BE2C (cell line): Measurements from ENCODE around the gene SLC30A5.

ENCODE experiments used
- DNase-seq: peaks from one replicate; pipeline ENCODE4 v3.0.0-alpha.2; 2020
- H3K27me3 ChIP-seq: fragments of 250-450 bp; sonication (Bioruptor Pico); 2 replicates; pipeline ENCODE4 v1.5.1; 2020; ENCODE audit warnings: mild to moderate bottlenecking
- H3K36me3 ChIP-seq: fragments of 250-450 bp; sonication (Bioruptor Pico); 2 replicates; pipeline ENCODE4 v1.5.1; 2020; ENCODE audit warnings: mild to moderate bottlenecking
- H3K4me1 ChIP-seq: fragments of 250-450 bp; sonication (Bioruptor Pico); 2 replicates; pipeline ENCODE4 v1.5.1; 2020
- H3K4me3 ChIP-seq: 2 replicates; pipeline ENCODE4 v1.5.1; 2011; ENCODE audit warnings: low read depth, low read length
- H3K9me3 ChIP-seq: fragments of 250-450 bp; sonication (Bioruptor Pico); 2 replicates; pipeline ENCODE4 v1.5.1; 2020
- TF ChIP-seq, protein P1 (sequence below): IDR thresholded peaks from 2 replicates; pipeline ENCODE4 v1.5.1; 2012; ENCODE audit warnings: mild to moderate bottlenecking, low read depth, low read length

The SLC30A5 gene

DNA sequence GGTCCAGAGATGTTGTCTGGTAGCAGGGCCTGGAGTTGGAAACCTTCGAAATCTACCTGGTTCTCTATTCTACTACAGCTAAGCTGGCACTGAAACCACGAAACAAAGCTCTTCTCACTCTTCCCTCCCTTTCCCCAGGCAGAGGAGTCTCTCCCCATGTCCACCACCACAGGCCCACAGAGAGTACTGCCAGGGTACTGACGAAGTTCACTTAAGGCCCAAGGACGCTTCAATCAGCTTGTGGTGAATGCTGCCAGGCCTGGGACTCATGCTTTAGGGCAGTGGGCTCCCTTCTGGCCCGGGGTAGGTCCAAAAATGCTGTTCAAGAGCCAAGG lies 55.8 kb downstream of the SLC30A5 start:
- Histone ChIP-seq H3K4me1 (no peaks in the 10 kb centered on the region), H3K4me3 (no peak overlapping the region), H3K36me3 (no peaks in the 10 kb centered on the region), H3K9me3 (no peaks in the 10 kb centered on the region), H3K27me3 (no peaks in the 10 kb centered on the region)
- no peak for DNase-seq
- TF ChIP-seq, protein P1, sequence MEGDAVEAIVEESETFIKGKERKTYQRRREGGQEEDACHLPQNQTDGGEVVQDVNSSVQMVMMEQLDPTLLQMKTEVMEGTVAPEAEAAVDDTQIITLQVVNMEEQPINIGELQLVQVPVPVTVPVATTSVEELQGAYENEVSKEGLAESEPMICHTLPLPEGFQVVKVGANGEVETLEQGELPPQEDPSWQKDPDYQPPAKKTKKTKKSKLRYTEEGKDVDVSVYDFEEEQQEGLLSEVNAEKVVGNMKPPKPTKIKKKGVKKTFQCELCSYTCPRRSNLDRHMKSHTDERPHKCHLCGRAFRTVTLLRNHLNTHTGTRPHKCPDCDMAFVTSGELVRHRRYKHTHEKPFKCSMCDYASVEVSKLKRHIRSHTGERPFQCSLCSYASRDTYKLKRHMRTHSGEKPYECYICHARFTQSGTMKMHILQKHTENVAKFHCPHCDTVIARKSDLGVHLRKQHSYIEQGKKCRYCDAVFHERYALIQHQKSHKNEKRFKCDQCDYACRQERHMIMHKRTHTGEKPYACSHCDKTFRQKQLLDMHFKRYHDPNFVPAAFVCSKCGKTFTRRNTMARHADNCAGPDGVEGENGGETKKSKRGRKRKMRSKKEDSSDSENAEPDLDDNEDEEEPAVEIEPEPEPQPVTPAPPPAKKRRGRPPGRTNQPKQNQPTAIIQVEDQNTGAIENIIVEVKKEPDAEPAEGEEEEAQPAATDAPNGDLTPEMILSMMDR, result no peak

DNA sequence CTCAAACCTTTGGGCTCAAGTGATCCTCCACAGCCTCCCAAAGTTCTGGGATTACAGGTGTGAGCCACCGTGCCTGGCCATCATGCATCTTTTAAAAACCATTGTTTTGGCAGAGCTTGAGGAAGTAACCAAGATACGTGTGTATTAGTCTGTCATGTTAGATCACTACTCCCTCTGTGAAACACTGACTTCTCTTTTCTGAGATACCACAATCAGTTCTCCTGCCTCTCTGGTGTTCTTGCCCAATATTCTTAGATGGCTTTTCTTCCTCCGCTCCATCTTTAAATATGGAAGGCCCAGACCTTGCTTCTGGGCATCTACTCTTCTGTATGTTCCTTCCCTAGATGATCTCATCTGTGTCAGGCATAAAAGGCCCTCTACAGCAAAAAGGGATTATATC lies 58.9 kb downstream of the SLC30A5 start:
- Histone ChIP-seq H3K4me1 (no peaks in the 10 kb centered on the region), H3K27me3 (no peaks in the 10 kb centered on the region), H3K9me3 (no peaks in the 10 kb centered on the region), H3K36me3 (no peaks in the 10 kb centered on the region), H3K4me3 (no peak overlapping the region)
- no peak for DNase-seq
- TF ChIP-seq, protein P1, result no peak

DNA sequence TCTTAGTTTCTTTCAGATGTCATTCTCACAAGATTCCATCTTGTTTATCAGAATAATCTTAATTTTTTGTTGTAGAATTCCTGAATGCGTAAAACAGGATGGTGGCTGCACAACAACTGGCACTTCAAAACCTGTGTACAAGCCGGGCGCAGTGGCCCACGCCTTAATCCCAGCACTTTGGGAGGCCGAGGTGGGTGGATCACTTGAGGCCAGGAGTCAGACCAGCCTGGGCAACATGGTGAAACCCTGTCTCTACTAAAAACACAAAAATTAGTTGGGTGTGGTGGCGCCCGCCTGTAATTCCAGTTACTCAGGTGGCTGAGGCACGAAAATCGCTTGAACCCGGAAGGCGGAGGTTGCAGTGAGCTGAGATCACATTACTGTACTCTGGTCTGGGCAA lies 62.6 kb downstream of the SLC30A5 start:
- Histone ChIP-seq H3K4me1 (no peaks in the 10 kb centered on the region), H3K27me3 (no peaks in the 10 kb centered on the region), H3K4me3 (no peak overlapping the region), H3K36me3 (no peaks in the 10 kb centered on the region), H3K9me3 (no peaks in the 10 kb centered on the region)
- no peak for DNase-seq
- TF ChIP-seq, protein P1, result no peak

DNA sequence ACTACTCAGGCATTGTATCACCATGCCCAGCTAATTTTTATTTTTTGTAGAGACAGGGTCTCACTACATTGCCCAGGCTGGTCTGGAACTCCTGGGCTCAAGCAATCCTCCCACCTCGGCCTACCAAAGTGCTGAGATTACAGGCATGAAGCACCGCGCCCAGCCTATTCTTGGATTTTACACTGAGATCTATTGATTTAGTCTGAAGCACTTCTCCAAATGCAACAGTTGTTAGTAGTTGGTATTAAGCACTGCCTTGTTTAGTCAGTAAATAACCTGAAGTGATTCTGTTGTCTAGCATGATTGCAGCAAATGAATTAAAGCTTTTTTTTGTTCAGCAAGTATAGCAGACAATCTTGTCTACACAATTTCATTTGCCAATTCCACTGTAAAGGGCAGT lies 64.2 kb downstream of the SLC30A5 start:
- H3K9me3 ChIP-seq, result no peaks in the 10 kb centered on the region
- DNase-seq, result no peak
- H3K4me3 ChIP-seq, result no peak overlapping the region
- H3K27me3 ChIP-seq, result no peaks in the 10 kb centered on the region
- H3K4me1 ChIP-seq, result no peaks in the 10 kb centered on the region
- TF ChIP-seq, protein P1, result no peak
- H3K36me3 ChIP-seq, result no peaks in the 10 kb centered on the region

DNA sequence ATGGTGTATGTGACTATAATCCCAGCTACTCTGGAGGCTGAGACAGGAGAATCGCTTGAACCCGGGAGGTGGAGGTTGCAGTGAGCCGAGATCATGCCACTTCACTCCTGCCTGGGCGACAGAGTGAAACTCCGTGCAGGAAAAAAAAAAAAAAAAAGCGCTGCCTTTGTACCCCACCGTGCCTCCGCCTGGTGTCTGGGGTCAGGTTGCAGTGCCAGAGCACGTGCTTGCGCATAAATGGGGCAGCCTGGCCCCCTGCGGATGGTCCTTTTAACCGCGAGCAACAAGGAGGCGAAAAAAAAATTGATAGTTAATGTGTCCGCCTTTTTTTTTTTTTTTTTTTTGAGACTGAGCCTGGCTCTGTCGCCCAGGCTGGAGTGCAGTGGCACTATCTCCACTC lies 66.8 kb downstream of the SLC30A5 start:
- Histone ChIP-seq H3K9me3 (no peaks in the 10 kb centered on the region), H3K36me3 (no peaks in the 10 kb centered on the region), H3K4me1 (no peaks in the 10 kb centered on the region), H3K4me3 (no peak overlapping the region), H3K27me3 (no peaks in the 10 kb centered on the region)
- no peak for DNase-seq
- TF ChIP-seq, protein P1, result no peak

DNA sequence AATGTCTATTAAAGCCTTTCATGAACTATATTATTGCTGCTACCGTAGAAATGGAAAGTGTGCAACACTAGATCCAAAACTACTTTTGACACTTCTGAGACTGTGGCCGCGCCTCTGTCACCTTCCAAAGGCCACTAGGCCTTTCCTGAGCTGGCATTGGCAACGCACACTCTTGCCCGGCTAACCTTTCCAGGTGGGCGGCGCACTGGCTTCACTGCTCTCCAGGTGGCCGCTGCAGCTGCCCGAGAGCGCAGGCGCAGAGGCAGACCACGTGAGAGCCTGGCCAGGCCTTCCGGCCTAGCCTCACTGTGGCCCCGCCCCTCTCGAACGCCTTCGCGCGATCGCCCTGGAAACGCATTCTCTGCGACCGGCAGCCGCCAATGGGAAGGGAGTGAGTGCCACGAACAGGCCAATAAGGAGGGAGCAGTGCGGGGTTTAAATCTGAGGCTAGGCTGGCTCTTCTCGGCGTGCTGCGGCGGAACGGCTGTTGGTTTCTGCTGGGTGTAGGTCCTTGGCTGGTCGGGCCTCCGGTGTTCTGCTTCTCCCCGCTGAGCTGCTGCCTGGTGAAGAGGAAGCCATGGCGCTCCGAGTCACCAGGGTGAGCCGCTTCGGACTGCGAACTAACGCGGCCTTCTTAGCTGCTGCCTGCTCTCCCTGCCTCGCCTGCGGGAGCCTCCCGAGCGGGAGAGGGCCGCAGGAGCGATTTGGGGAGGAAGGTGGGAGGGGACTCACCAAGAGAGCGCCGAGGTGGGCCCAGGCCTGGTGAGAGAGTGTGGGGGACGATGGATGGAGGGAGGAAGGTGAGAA lies 73.1 kb downstream of the SLC30A5 start, which contains the start of gene CCNB1:
Gene CCNB1, plus strand, starts transcription at position 465 of the 807 bp plus-strand sequence. Its CDS starts 113 bp downstream, at position 578.
- H3K4me3 ChIP-seq, result peak within 1 kb of the TSS; percentile 82
- no peaks in the 10 kb centered on the region for H3K27me3 ChIP-seq
- peaks cover 38% of the 10 kb centered on the region for H3K36me3 ChIP-seq
- H3K9me3 ChIP-seq, result no peaks in the 10 kb centered on the region
- peaks cover 6% of the 10 kb centered on the region; the same call in 1 of the 2 replicates for H3K4me1 ChIP-seq
- DNase-seq, result peak; percentile 99
- TF ChIP-seq, protein P1, result no peak
